HepG2 (cell line): ENCODE data around the gene UVSSA. TPM values are rescaled to one million over a fixed set of nuclear protein-coding genes. Genes with fewer than 3 reads are reported as not detected.

Experiments used
- ATAC-seq: fragments of 200-7000 bp; cut with Tn5 transposase; 3 replicates; pipeline ENCODE4 v1.9.1; 2020; ENCODE audit warnings: mild to moderate bottlenecking, moderate library complexity
- BruUV-seq: library from RNA; stranded (reverse); fragments of 400-500 nt; replicated peaks from 2 replicates; lab custom pipeline; 2021; lab: Mats Ljungman, UMichigan
- CTCF ChIA-PET: fragments of 300-600 bp; formaldehyde crosslinking; extraction: SDS; loops from one replicate; lab custom pipeline; 2021; ENCODE audit warnings: low total read pairs, inconsistent platforms, low intra/inter-chr PET ratio; lab: Yijun Ruan, JAX
- POLR2A ChIA-PET: fragments of 350-600 bp; sonication (Branson Sonifier 250); formaldehyde crosslinking; loops from one replicate; lab custom pipeline; 2020; ENCODE audit warnings: antibody characterized with exemption, inconsistent platforms; lab: Yijun Ruan, JAX
- DNase-seq: peaks from one replicate; pipeline ENCODE4 v3.0.0-alpha.2; 2015; ENCODE audit warnings: low spot score
- FAIRE-seq: peaks from 3 replicates; lab custom pipeline; 2011; peaks lifted over from hg19 to GRCh38; lab: Jason Lieb, UNC
- H2AFZ ChIP-seq: one replicate; pipeline ENCODE4 v1.6.1; 2011; ENCODE audit warnings: low read length, inconsistent platforms
- H3K27ac ChIP-seq: fragments of 300-600 bp; 3 replicates; pipeline ENCODE4 v1.8.0; 2011; ENCODE audit warnings: mixed run types, mild to moderate bottlenecking, mixed read lengths, low read length, inconsistent platforms; ENCODE audit not compliant: insufficient read depth; ENCODE audit errors: extremely low read length
- H3K27me3 ChIP-seq, 2 experiments: fragments of 200-600 bp in 1 of 2; 2 replicates in 1 of 2; 3 replicates in 1 of 2; pipeline versions ENCODE4 v1.6.0 to v1.8.0; 2011; ENCODE audit warnings: low read length in 2 of 2, mild to moderate bottlenecking in 2 of 2, moderate library complexity in 2 of 2, inconsistent platforms in 1 of 2; ENCODE audit not compliant: insufficient read depth in 2 of 2, control insufficient read depth in 1 of 2
- H3K36me3 ChIP-seq, 2 experiments: fragments of 200-600 bp in 1 of 2; replicated peaks in 1 of 2; 2 replicates in 1 of 2; 3 replicates in 1 of 2; pipeline versions ENCODE4 v1.5.1 to v1.8.0; 2011; ENCODE audit warnings: low read length in 2 of 2, inconsistent platforms in 1 of 2; ENCODE audit not compliant: insufficient read depth in 2 of 2, control insufficient read depth in 1 of 2
- H3K4me1 ChIP-seq: 2 replicates; pipeline ENCODE4 v1.5.1; 2012; ENCODE audit warnings: low read length, inconsistent platforms; ENCODE audit not compliant: insufficient read depth
- H3K4me2 ChIP-seq: 2 replicates; pipeline ENCODE4 v1.6.0; 2011; ENCODE audit warnings: low read depth, low read length, inconsistent platforms
- H3K4me3 ChIP-seq, 3 experiments: fragments of 200-600 bp in 1 of 3; sonication (generic), shearing (Covaris generic) in 1 of 3; replicated peaks in 1 of 3; 2 replicates each; pipeline ENCODE4 v1.5.1; 2011 to 2016; ENCODE audit warnings: low read length in 3 of 3, inconsistent platforms in 2 of 3, low read depth in 2 of 3, mild to moderate bottlenecking in 2 of 3, control low read depth in 1 of 3, mixed read lengths in 1 of 3; ENCODE audit not compliant: insufficient read depth in 1 of 3
- H3K79me2 ChIP-seq: one replicate; pipeline ENCODE4 v1.6.1; 2011; ENCODE audit warnings: low read length, inconsistent platforms; ENCODE audit not compliant: insufficient read depth
- H3K9ac ChIP-seq: 2 replicates; pipeline ENCODE4 v1.6.0; 2011; ENCODE audit warnings: mild to moderate bottlenecking, low read depth, low read length, inconsistent platforms; ENCODE audit not compliant: insufficient read depth
- H3K9me3 ChIP-seq: 2 replicates; pipeline ENCODE4 v1.5.1; 2012; ENCODE audit warnings: mild to moderate bottlenecking, low read length
- H4K20me1 ChIP-seq: 2 replicates; pipeline ENCODE4 v1.6.0; 2011; ENCODE audit warnings: inconsistent platforms, mild to moderate bottlenecking, low read length, moderate library complexity; ENCODE audit not compliant: insufficient read depth
- FOXA3 ChIP-seq: IDR thresholded peaks from 2 replicates; pipeline ENCODE4 v1.6.1; 2016; ENCODE audit warnings: missing genetic modification reagents, missing compliant biosample characterization
- FOXK1 ChIP-seq: sonication (generic); formaldehyde crosslinking; IDR thresholded peaks from 2 replicates; pipeline ENCODE4 v1.4.0; 2020; ENCODE audit warnings: low read depth, missing genetic modification reagents, borderline replicate concordance
- GFI1 ChIP-seq: sonication (generic); formaldehyde crosslinking; IDR thresholded peaks from 2 replicates; pipeline ENCODE4 v1.5.0; 2020; ENCODE audit warnings: missing genetic modification reagents, mild to moderate bottlenecking, borderline replicate concordance
- KAT7 ChIP-seq: IDR thresholded peaks from 2 replicates; pipeline ENCODE4 v1.6.1; 2018; ENCODE audit warnings: borderline replicate concordance, missing compliant biosample characterization
- KMT2A ChIP-seq: sonication (generic); formaldehyde crosslinking; IDR thresholded peaks from 2 replicates; pipeline ENCODE4 v1.4.0; 2020; ENCODE audit warnings: missing genetic modification reagents
- NKX3-1 ChIP-seq: sonication (generic); formaldehyde crosslinking; IDR thresholded peaks from 2 replicates; pipeline ENCODE4 v1.5.0; 2020; ENCODE audit warnings: missing genetic modification reagents
- SMYD3 ChIP-seq: sonication (generic); formaldehyde crosslinking; IDR thresholded peaks from 2 replicates; pipeline ENCODE4 v1.8.1; 2023; ENCODE audit warnings: mild to moderate bottlenecking, missing genetic modification reagents
- TRAFD1 ChIP-seq: sonication (generic); formaldehyde crosslinking; IDR thresholded peaks from 2 replicates; pipeline ENCODE4 v1.5.1; 2020; ENCODE audit warnings: missing genetic modification reagents, mild to moderate bottlenecking, borderline replicate concordance
- YY1 ChIP-seq: IDR thresholded peaks from 2 replicates; pipeline ENCODE4 v1.6.1; 2011; ENCODE audit warnings: low read length, low read depth, moderate library complexity, mild to moderate bottlenecking; ENCODE audit not compliant: insufficient read depth, insufficient replicate concordance
- ZBTB2 ChIP-seq: sonication (generic); formaldehyde crosslinking; IDR thresholded peaks from 2 replicates; pipeline ENCODE4 v1.8.0; 2022; ENCODE audit warnings: low read depth, missing genetic modification reagents
- ZFP36 ChIP-seq: fragments of 150-350 bp; IDR thresholded peaks from 2 replicates; pipeline ENCODE4 v1.6.1; 2018; ENCODE audit warnings: borderline replicate concordance, low read length, low read depth; ENCODE audit not compliant: partially characterized antibody
- ZHX2 ChIP-seq, 2 experiments: sonication (generic) in 1 of 2; formaldehyde crosslinking in 1 of 2; IDR thresholded peaks; 2 replicates each; pipeline versions ENCODE4 v1.6.1 to v1.9.0; 2014 to 2022; ENCODE audit warnings: antibody characterized with exemption in 1 of 2, borderline replicate concordance in 1 of 2, inconsistent platforms in 1 of 2, low read depth in 1 of 2, missing genetic modification reagents in 1 of 2
- WGBS: methylation state at CpG from one replicate; pipeline ENCODE4 v1.1.6; 2017; ENCODE audit warnings: low lambda C conversion rate; 5-methylcytosine and 5-hydroxymethylcytosine counted together
- in situ Hi-C: cut with HindIII; loops from 2 replicates; pipeline ENCODE4 v1.10.0; 2017; ENCODE audit warnings: low pct_unique_long_range_greater_than_20kb; ENCODE audit not compliant: extremely low pct_ligation_motif_present
- intact Hi-C: fragments of 100-400 bp; cut with micrococcal nuclease; formaldehyde crosslinking; loops from one replicate; pipeline ENCODE4 v1.10.0; 2022; ENCODE audit not compliant: unreplicated experiment
- polyA plus RNA-seq, 8 experiments: library from polyadenylated mRNA; depleted of rRNA in 3 of 8; stranded (reverse) in 7 of 8; unstranded in 1 of 8; fragments of >200 nt; fragmentation: Illumina TruSeq in 4 of 8; extraction: Trizol in 4 of 8; gene quantifications; 2 replicates each; pipeline versions ENCODE4 v1.2.1 to v1.2.3, GENCODE V29; 2011 to 2016; ENCODE audit warnings: low read depth in 4 of 8, missing spikeins in 1 of 8, mixed read lengths in 1 of 8; ENCODE audit not compliant: insufficient read depth in 1 of 8
- total RNA-seq, 5 experiments: library from RNA; depleted of rRNA; stranded (reverse); fragments of >200 nt; fragmentation: Illumina TruSeq; extraction: Trizol; gene quantifications; 2 replicates each; pipeline ENCODE4 v1.2.3, GENCODE V29; 2016; ENCODE audit warnings: low read depth in 1 of 5

The UVSSA gene
- total and polyA plus RNA-seq, 2 of the 13 experiments (the other 11 are each of a cell fraction or from before 2014, with no cell fraction given), result 4.6 to 8.4 TPM

- in situ Hi-C loops (no loop called here), intact Hi-C loops (no loop called here)
- Histone ChIP-seq H3K79me2 (no peaks in the 10 kb centered on the region), H3K27ac (no peak overlapping the region), H3K27me3 (no peaks in the 10 kb centered on the region), H3K9me3 (no peaks in the 10 kb centered on the region), H3K9ac (no peak overlapping the region), H3K4me3 (no peak overlapping the region), H3K4me1 (no peaks in the 10 kb centered on the region), H2AFZ (no peak overlapping the region), H4K20me1 (no peaks in the 10 kb centered on the region), H3K36me3 (peaks cover 2 to 11% of the 10 kb centered on the region in 2 experiments; a peak in 4 of 5 replicates), H3K4me2 (no peak overlapping the region)
- no peak for DNase-seq
- WGBS, result 95% methylated on average over 8 of the region's 44 CpGs
- no peak for FAIRE-seq
- POLR2A ChIA-PET, result no interaction called here
- CTCF ChIA-PET, result no interaction called here
- no peak for ATAC-seq
- BruUV-seq, result no TSS peak
- no peak for TF ChIP-seq FOXK1 (CRISPR knock-in tag)
- TF ChIP-seq TRAFD1, result no peak
- TF ChIP-seq ZFP36, result no peak
- no peak for TF ChIP-seq NKX3-1 (CRISPR knock-in tag)
- no peak for TF ChIP-seq KAT7 (CRISPR knock-in tag)
- no peak for TF ChIP-seq ZBTB2 (CRISPR knock-in tag)
- no peak for TF ChIP-seq SMYD3 (CRISPR knock-in tag)
- no peak for TF ChIP-seq GFI1
- no peak for TF ChIP-seq YY1
- TF ChIP-seq KMT2A (CRISPR knock-in tag), result no peak
- no peak for TF ChIP-seq ZHX2 (IDR thresholded peaks at IDR 0.05; ENCODE audit: low read depth)
- no peak for TF ChIP-seq ZHX2 (CRISPR knock-in tag; IDR thresholded peaks at IDR 0.05; ENCODE audit: borderline replicate concordance)
- no peak for TF ChIP-seq FOXA3 (CRISPR knock-in tag)
Measured at GRCh38 chr4:1385373-1386340, 38.6 kb downstream of the UVSSA start.
